ENCODE data around the gene IZUMO2.
A peak's percentile ranks its signal among the peaks of the same experiment; 100 is the strongest.
"Not testable (repeated sequence)": the region's sequence is repeated elsewhere in the genome, so short reads cannot be mapped to it uniquely, and the experiment has no call there.

IZUMO2 gene

DNA sequence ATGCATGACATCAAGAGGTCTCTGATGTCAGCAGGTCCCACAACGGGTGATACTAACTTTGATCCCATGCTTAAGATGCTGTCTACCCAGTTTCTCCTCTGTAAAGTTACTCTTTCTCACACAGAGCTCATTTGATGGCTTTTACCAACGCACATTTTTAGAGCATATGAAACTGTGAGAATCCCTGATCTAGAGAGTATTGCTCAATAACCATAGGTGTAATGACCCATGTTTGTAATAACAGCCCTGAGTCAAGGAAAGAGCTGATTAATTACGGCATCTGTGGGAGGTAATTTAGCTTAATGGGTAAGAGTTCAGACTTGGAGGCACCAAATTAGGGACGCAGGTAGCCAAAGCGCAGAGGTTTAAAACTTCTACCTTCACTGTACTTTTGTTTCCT lies 18.0 kb upstream of the IZUMO2 start:
- no peak for DNase-seq

DNA sequence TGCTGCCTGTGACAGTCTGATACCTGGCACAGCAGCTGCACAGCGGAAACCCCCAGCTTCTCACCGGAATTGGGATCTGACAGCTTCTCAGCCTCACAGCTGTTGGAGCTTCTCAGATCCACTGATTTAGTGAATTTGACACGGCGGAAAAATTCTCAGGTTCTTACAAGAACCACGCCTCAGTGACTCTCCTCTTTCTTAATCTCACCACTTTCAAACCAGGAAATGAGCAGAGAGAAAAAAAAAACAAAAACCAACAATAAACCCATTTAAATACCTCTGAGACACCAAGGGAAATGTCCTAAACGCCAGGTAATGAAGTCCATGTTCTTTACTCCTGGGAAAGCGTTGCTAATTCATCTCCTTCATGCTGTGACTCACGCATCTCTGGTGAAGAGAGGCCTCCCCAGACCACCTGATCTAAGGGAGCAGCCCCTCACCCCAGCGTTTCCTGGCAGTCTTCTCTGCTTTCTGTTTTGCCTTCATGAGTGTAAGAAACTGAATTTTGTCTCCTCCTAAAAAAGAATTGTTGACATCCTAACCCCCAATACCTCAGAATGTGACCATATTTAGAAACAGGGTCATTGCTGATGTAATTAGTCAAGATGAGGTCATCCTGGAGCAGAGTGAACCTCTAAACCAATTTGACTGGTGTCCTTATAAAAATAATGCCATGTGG lies 15.9 kb upstream of the IZUMO2 start:
- no peak for DNase-seq

DNA sequence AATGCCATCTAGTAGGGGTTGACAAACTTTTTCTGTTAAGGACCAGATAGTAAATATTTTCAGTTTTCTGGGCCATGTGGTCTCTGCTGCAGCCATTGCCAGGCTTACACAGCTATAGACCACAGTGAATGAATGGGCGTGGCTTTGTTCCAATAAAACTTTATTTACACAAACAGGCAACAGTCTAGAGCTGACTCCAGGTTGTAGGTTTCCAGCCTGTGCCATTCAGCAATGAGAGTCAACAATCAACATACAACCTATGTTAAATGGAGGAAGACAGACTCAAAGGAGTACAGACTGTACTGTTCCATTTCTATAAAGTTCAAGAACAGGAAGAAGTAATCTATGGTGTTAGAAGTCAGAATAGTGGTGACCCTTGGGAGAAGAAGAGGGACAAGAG lies 15.2 kb upstream of the IZUMO2 start:
- no peak for DNase-seq

DNA sequence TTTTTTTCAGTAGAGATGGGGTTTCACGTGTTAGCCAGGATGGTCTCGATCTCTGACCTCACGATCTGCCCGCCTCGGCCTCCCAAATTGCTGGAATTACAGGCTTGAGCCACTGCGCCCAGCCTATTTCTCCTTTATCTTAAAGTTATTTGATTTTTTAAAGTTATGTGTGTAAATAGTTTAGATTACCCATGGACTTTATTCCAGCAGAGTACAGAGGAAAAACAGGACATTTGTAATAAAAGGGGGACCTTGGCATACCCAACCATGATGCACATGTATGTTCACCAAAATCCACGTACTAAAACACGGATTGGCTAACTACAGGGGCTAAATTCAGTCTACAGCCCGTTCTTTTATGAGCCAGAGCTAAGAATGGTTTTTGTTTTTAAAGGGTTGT lies 13.7 kb upstream of the IZUMO2 start:
- DNase-seq: no peak

DNA sequence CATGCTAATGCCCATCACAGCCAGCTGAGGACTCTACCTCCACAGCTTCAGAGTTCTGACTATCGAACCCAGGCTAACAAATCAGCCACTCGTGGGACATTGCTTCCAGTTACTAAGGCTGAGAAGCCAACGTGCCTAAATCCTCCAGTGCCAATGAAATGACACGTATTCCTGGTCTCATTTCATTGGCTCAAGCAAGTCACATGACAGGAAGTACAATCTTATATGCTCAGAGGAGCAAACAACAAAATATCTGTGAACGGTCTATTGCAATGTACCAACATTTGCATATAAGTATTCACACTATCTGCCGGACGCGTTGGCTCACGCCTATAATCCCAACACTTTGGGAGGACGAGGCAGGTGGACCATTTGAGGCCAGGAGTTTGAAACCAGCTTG lies 12.8 kb upstream of the IZUMO2 start:
- DNase-seq: no peak

DNA sequence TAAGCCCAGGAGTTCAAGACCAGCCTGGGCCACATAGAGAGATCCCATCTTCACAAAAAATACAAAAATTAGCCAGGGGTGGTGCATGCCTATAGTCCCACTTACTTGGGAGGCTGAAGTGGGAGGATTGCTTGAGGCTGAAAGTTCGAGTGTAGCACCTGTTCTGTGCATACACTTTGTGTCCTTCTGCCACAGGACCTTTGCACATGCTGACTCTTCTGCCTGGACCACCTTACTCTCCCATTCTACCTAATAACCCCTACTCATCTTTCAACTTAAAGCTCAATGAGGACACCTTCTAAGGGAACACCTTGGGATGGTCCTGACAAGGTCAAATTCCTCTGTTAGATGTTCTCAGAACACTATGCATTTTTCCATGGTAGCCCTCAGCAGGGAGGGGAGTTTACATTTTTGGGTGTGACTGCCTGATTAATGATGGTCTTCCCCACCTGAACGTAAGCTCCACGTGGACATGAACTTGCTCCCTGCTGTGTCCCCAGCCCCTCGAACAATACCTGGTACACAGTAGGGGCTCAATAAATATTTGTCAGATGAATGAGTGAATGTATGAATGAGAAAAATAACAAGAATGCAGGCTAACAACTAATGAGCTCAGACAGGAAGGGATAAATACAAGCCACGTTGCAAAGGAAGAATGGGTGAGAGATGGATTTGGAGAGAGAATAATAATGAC lies 11.2 kb upstream of the IZUMO2 start:
- no peak for DNase-seq

DNA sequence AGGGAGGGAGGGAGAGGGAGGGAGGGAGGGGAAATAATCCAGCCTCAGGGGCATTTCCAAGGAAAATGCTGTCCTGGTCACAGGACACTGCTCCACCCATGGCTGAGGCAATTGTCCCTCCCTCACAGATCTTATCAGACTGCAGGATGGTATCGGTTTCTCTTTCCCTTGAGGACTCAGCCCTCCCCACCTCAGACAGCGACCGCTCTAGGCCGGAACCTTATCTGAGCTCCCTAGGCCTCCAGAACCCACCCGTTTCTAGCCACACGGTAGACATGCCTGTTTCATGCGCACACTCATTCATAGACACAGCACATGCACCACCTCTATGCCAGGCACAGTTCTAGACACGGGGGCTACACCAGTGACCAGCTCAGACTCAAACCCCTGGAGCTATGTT lies 10.0 kb upstream of the IZUMO2 start:
- DNase-seq: no peak

DNA sequence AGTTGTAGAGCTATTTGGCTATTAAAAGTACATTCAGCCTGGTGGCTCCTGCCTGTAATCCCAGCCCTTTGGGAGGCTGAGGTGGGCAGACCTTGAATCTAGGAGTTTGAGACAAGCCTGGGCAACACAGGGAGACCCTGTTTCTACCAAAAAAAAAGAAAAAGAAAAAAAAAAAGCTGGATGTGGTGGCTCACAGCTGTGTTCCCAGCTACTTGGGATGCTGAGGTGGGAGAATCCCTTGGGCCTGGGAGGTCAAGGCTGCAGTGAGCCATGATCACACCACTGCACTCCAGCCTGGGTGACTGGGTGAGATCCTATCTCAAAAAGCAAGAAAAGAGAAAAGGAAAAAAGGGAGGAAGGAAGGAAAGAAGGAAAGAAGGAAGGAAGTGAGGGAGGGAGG lies 9.6 kb upstream of the IZUMO2 start:
- DNase-seq: no peak

DNA sequence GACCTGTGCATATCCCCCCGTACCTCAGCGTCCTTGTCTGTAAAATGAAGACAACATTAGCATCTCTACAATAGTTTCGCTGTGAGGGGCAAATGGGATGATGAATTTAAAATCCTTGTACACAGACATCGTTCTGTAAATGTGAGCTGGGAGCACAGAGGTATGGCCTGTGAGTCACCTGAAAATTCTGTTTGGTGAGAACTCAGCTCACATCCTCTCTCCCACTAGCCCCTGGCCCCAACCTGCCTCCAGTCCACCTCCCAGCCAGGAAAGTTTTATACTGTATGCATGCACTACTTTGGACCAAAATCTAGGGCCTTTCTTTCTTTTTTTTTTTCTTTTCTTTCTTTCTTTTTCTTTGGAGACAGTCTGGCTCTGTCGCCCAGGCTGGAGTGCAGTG lies 8.7 kb upstream of the IZUMO2 start:
- DNase-seq: no peak

DNA sequence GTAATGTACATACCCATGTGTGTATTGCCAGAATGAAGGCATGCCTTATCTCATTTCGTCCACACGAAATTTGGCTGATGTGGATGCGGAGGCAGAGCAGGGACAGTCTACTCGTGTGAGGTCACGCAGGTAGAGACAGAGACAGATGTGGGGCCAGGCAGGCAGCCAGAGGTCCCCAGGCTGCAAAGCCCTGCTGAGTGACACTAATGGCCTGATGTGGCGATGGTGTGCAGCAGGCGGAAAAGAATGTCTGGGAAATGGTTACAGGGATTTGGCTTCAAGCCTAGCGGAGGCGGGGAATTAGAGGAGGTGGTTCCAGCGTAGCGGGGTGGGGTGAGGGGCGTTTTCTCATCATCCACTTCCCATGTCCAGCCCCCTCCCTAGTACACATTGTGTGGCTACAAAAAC lies 4.2 kb upstream of the IZUMO2 start:
- DNase-seq: no peak

DNA sequence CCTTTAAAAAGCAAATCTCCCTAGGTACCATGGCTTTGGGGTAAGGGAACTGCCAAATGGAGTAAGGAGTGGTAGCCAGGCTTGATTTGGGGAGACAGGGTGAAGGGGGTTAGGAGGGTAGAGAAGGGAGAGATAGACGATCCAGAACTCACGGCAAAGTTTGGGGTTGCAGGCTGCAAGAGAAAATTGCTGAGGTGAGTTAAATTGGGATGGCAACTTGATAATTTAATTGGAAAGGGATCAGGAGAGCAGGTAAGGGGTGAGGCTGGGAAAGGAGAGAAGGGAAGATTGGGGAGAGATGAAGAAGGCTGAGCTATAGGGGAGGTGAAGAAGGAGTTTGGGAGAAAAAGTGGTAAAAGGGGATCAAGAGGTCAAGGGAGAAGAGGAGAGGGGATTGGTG lies 4.0 kb downstream of the IZUMO2 start:
- no peak for DNase-seq

DNA sequence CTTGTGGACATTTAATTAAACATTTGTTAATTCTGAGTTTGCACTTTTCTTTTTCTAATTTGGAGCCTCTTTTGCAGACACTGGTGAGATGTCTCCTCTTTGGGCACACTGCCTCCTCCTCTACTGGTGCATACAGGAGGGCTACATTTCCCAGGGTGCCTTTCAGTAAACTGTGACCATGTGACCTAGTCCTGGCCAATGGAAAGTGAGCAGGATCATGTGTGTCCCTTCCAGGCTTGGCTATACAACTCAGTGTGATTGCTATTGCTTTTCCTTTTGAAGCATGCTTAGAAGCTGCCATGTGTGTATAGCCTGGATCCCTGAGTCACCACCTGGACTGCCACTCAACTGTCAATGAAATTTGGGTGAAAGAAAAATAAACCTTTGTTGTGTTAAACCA lies 4.5 kb downstream of the IZUMO2 start:
- no peak for DNase-seq

DNA sequence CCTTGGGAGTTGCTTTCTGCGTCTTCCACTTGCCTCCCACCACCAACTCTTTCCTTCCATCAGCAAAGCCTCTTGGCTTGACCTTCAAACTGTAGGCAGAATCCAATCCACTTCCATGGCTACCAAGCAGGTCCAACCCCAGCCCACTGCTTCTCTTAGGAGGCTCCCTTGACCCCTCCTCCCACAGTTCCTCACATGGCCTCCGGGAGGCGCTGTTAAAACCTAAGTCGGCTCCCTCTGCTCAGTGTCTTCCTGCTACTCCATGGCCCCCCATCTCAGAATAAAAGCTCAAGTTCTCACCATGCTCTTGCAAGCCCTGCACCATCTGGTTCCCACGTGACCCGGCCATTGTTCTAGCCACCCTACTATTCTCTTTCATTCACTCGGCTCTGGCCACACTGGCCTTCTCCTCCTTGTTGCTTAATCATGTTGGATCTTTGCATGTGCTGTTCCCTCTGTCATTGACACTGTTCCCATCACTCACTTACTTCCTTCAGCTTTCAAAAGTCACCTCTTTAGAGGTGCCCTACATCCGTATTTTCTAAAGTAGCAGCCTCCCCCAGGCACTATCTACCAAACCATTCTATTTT lies 7.5 kb downstream of the IZUMO2 start:
- no peak for DNase-seq

DNA sequence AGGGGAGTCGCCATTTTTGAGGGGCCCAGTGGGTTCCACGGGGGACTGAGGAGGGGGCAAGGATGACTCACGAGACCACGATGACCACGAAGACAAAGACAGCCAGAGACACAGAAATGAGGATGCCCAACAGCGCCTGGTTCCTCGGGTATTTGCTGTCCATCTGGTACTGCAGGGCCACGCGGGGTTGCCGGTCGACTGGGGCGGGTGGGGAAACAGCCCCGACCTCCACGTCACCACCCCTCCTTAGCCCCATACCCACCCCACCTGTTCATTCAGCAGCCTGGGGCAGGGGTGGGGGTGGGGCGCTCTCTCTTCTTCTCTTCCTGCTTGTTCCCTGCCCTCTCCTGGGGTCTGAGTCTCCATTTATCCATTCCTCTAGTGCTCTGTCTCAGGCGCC lies 8.6 kb downstream of the IZUMO2 start:
- DNase-seq: no peak

DNA sequence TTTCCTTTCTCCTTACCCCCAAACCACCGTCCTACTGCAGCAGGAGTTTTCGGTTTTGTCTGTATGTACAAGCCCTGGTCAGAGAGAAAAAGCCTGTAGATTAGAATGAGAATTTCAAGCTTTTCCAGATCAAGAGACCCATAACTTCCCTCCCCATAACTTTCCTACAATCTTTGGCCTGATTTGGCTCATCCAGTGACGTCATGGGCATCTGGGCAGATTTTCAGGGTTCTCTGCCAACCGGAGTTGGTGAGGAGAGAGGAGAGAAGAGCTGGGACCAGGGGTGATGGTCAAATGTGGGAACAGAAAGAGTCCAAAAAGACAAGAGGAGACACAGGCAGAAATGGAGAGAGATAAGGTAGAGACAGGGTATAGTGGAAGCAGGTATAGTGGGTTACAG lies 10.5 kb downstream of the IZUMO2 start:
- no peak for DNase-seq

DNA sequence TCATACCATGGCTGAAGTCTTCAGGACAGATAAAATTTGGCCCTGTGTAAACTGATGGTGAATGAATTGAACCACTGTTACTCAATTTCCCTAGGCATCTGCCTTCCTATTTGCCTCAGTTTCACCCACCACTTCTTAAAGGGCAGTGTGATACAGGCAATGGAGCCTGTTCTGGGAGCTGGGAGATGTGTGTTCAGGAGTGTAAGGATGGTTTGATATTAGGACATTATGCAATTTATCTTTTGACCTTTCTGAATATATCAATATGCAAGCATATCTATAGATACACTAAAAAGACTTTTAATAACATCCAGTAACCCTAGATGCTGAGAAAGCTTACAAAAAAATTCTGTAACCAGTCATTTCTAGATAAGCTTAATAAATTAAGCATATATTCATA lies 14.6 kb downstream of the IZUMO2 start:
- no peak for DNase-seq

DNA sequence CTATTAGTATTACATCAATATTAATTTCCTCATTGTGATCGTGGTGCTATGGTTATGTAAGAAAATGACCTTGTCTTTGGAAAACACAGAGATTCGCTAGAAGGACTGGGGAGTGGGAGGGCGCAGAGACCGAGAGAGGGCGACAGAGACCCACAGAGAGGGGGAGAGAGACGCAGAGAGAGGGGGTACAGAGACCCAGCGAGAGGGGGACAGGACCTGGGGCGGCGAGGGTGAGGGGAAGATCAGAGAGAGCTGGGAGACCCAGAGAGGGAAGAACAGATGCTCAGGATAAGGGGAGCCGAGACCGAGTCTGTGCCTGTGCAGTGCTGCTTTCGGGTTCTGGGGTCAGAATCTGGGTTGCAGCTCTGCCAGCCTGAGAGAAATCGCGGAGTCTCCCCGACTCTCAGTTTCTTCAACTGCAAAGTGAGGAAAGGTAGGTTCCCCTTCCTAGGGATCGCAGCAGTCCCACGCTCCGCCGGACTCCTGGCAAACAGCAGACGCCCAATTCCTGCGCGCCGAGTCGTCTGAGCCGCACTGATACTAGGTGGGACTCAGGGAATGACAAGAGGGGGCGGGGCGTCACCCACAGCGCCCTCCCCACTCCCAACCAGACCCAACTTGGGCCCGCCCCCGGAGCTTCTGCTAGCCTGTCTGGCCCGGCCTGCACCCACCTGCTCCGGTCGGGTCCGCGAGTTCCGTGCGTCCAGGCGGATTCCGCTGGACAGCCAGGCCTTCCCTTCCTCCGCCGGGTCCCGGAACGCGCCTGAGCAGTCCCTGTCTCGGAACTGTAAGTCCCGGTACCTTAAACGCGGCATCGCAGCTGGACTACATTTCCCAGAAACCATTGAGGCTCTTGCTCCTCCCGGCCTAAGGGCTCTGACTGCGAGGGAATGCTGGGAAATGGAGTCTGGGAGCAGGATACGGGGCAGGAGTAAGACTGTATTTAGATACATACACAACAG lies 15.3 kb downstream of the IZUMO2 start:
- peak; percentile 71 for DNase-seq

DNA sequence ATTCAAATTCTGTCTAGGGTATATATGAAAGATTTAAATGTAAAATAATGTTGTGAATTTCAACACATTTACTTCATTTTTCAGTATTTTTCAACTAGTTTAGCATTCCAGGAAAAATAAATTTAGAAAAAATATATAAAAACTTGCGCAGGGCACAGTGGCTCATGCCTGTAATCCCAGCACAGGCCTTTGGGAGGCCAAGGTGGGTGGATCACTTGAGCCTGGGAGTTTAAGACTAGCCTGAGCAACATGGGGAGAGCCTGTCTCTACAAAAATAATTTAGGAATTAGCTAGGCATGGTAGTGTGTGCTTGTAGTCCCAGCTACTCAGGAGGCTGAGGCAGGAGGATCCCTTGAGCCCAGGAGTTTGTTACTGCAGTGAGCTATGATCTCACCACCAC lies 21.2 kb downstream of the IZUMO2 start:
- DNase-seq: not testable (repeated sequence)

DNA sequence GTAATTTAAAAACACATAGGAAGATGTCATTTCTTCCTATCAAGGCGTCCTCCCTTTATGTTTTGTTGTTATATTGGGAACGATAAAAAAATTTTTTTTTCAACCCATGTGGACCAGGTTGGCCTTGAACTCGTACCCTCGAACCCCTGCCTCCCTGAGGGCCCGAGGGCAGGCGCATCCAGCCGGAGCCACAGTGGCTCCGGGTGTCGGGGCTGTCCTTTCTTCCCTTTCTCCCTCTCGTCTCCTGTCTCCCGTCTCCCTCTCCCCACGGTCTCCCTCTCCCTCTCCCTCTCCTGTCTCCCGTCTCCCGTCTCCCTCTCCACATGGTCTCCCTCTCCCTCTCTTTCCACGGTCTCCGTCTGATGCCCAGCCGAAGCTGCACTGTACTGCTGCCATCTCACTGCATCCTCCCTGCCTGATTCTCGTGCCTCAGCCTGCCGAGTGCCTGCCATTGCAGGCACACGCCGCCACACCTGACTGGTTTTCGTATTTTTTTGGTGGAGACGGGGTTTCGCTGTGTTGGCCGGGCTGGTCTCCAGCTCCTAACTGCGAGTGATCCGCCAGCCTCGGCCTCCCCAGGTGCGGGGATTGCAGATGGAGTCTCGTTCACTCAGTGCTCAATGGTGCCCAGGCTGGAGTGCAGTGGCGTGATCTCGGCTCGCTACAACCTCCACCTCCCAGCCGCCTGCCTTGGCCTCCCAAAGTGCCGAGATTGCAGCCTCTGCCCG lies 22.8 kb downstream of the IZUMO2 start:
- DNase-seq: not testable (repeated sequence)

DNA sequence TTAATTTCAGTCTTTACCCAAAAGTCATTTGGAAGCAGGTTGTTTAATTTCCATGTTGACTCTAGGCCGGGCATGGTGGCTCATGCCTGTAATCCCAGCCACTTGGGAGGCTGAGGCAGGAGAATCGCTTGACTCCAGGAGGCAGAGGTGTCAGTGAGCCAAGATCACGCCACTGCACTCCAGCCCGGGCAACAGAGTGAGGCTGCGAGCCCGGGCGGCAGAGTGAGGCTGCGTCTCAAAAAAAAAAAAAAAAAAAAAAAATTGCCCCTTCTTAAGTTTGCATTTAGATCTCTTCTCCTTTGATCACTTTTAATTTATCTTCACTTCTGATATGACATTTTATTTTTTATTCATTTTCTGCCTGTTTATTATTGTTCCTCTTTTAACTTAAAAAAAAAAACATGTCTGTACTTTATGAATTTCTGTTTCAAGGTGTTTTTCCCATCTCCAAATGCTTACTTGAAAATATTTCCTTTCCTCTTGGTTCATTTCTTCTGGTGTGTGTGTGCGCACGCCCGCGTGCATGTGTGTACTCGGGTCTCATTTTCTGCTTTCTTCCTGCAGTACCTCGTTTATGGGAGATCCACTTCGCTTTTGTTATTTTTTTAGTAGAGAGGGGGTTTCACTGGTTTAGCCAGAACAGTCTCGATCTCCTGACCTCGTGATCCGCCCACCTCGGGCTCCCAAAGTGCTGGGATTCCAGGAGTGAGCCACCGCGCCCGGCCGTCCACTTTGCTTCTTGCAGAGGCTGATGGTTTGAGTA lies 26.3 kb downstream of the IZUMO2 start:
- not testable (repeated sequence) for DNase-seq

DNA sequence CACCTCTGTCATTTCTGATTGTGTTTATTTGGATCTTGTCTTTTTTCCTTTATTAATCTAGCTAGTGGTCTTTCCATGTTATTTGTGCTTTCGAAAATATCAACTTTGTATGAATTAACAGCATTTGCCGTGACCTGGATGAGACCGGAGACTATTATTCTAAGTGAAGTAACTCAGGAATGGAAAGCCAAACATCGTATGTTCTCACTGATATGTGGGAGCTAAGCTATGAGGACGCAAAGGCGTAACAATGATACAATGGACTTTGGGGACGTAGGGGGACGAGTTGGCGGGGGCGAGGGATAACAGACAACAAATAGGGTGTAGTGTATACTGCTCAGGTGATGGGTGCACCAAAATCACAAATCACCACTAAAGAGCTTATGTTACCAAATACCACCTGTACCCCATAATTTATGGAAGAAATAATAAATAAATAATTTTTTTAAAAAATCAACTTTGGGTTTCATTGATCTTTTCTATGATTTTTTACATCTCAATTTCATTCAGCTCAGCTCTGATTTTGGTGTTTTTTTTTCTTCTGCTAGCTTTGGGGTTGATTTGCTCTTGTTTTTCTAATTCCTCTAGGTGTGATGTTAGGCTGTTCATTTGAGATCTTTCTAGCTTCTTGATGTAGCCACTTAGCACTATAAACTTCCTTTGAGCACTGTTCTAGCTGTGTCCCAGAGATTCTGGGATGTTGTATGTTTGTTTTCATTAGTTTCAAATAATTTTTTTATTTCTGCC lies 27.1 kb downstream of the IZUMO2 start:
- DNase-seq: not testable (repeated sequence)
